GM23248 (cell line): ENCODE data around the gene ZNRF1.

Experiments
- EZH2 ChIP-seq: fragments of 200-600 bp; sonication (generic); IDR thresholded peaks from 2 replicates; pipeline ENCODE4 v1.6.1; 2018; ENCODE audit warnings: antibody characterized with exemption, mild to moderate bottlenecking; ENCODE audit not compliant: insufficient read depth, poor library complexity, severe bottlenecking
- EZH2phosphoT487 ChIP-seq: fragments of 200-600 bp; sonication (generic); IDR thresholded peaks from 2 replicates; pipeline ENCODE4 v1.6.1; 2018; ENCODE audit warnings: antibody characterized with exemption, moderate library complexity, mild to moderate bottlenecking, low read depth; ENCODE audit not compliant: insufficient read depth

DNA sequence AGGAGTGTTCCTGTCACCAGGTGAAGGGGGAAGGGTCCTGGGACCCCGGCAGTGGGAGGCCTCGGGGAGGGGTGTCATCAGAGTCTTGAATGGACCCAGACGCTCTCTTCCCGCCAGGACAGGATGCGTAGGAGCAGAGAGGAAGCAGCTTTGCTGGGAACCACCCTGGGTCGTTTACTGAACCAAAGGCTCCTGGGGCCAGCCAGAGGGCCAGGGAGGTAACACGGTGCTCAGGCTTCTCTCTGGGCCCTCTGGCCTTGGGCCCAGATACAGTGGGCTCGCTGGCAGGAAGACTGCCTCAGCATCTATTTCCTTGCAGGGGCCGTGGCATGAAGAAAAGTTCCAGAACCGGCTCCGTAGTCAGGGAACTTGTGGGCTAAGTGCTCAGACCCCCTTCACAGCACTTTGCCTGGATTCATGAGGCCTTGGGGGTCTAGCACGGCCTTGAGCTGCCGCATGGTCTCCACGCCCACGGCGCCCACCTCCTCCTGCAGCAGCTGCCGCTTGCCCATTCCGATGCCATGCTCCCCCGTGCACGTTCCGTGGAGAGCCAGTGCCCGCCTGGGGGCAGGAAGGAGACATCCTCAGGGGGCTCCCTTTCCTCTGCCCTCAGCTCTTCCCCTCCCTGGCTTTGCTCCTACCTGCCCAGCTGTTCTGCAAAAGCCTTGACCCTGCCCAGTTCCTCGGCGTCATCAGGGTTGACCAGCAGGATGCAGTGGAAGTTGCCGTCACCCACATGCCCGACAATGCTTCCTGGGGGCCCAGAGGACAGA is 113.3 kb downstream of the ZNRF1 start:
- no peak for TF ChIP-seq EZH2
- no peak for TF ChIP-seq EZH2phosphoT487
